ENCODE data around the gene PIP5K1B.

- no peak for TF ChIP-seq CTCF (IDR thresholded peaks at IDR 0.05)
- no peak for TF ChIP-seq SIN3A (IDR thresholded peaks at IDR 0.05; ENCODE audit: borderline replicate concordance, insufficient read depth, low read depth, low read length)
- TF ChIP-seq POLR2AphosphoS5 (IDR thresholded peaks at IDR 0.05; ENCODE audit: low read depth, low read length), result no peak
- TF ChIP-seq REST (IDR thresholded peaks at IDR 0.05; ENCODE audit: insufficient read depth in 1 of 2, low read depth in 2 of 2, low read length in 1 of 2), result no peak
These were observed 58.1 kb downstream of the PIP5K1B start for GRCh38 chr9:68763104-68763503.
